ENCODE results near the gene MCM8.

Gene MCM8

DNA sequence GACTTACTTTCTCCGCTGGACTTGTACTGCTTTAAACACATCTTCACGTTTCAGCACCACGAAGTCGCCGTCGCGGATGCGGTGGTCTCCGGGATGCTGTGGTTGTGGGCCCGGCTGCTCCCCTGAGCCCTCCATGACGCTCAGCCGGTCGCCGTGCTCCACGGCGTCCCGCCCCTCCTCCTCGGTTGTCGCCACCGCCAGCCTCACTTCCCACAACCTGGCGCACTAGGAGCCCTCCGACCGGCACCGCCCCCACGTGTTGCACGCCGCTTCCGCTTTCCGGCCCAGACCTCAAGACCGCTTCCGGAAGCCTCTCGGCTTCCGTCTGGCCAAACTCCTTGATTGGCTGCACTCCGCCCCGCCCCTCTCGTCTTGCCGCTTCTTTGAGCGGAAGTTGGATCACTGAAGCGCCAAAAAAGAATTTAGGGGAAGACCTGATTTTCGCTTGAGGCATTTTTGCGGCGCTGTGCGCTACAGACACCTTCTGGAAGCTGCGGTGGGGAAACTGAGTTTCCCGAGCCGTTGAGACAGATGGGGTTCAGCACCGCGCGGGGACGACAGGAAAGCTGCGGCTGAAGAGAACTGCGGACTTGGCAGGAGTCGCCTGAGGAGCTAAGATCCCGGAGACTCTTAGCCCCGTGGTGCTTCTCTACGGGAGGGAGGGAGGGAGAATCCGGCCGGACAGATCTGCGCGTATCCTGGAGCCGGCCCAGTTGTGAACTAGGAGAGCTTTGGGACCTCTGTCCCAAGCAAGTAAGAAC lies at the start of gene MCM8, which contains the start of gene TRMT6:
TSS of gene MCM8 (plus strand) at position 382 of the 761 bp plus-strand sequence. CDS start 1,364 bp downstream, outside the sequence.
TSS of gene TRMT6 (minus strand) at position 263 of the 761 bp plus-strand sequence. CDS start at position 135, 128 bp downstream.
- Histone ChIP-seq H3K36me3 (peaks cover 44% of the 10 kb centered on the region), H3K27ac (peak within 1 kb of the TSS; percentile 92), H3K4me3 (ENCODE audit: low read depth, low read length) (peak within 1 kb of the TSS; percentile 96), H3K27me3 (ENCODE audit: insufficient read depth, low read depth, severe bottlenecking) (no peaks in the 10 kb centered on the region), H3K9me3 (ENCODE audit: severe bottlenecking) (no peaks in the 10 kb centered on the region)
- peak; percentile 97 for DNase-seq
- TF ChIP-seq, protein P1, sequence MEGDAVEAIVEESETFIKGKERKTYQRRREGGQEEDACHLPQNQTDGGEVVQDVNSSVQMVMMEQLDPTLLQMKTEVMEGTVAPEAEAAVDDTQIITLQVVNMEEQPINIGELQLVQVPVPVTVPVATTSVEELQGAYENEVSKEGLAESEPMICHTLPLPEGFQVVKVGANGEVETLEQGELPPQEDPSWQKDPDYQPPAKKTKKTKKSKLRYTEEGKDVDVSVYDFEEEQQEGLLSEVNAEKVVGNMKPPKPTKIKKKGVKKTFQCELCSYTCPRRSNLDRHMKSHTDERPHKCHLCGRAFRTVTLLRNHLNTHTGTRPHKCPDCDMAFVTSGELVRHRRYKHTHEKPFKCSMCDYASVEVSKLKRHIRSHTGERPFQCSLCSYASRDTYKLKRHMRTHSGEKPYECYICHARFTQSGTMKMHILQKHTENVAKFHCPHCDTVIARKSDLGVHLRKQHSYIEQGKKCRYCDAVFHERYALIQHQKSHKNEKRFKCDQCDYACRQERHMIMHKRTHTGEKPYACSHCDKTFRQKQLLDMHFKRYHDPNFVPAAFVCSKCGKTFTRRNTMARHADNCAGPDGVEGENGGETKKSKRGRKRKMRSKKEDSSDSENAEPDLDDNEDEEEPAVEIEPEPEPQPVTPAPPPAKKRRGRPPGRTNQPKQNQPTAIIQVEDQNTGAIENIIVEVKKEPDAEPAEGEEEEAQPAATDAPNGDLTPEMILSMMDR (IDR thresholded peaks at IDR 0.05; ENCODE audit: low read depth, low read length): no peak

DNA sequence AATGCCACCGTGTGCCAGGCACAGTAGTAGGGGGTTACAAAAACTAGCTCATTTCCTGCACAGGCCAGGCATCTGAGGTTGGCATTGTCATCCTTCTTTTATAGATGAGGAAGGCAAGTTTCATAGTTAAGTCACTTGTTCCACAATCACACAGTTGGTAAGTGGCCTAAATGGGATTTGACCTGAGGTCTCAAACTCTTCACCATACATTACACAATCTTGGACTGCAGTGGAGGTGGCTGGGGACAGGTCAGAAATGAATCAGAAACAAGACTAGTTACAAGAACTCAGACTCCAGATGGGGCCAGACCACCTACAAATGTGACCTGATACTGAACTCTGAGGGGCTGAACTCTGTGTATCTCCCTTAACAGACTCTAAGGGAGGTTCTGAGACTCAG lies 49.5 kb upstream of the MCM8 start:
- no peaks in the 10 kb centered on the region for H3K36me3 ChIP-seq
- no peaks in the 10 kb centered on the region for H3K27me3 ChIP-seq (ENCODE audit: insufficient read depth, low read depth, severe bottlenecking)
- DNase-seq: no peak
- no peak overlapping the region for H3K4me3 ChIP-seq (ENCODE audit: low read depth, low read length)
- no peaks in the 10 kb centered on the region for H3K9me3 ChIP-seq (ENCODE audit: severe bottlenecking)
- TF ChIP-seq, protein P1 (IDR thresholded peaks at IDR 0.05; ENCODE audit: low read depth, low read length): no peak
- H3K27ac ChIP-seq: no peak overlapping the region

DNA sequence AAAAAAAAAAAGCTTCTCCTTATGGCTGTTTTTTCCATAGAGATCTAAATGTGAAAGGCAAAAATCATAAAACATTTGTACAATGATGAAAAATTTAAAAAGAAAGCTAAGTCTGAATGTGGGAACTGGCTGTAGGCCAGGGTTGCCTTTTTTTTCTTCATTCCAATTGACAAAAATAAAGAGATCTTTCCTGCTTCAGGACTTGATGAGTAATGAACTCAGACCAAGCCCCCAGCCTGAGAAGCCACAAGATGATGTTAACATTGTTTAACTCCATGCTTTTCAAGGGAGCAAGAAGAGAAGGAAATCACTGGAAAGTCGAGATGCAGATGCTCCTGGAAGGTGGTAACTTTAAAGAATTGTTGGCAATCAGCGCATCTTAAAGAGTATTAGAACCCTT lies 41.5 kb upstream of the MCM8 start:
- Histone ChIP-seq H3K36me3 (no peaks in the 10 kb centered on the region; the same call in 1 of the 2 replicates), H3K4me3 (ENCODE audit: low read depth, low read length) (no peak overlapping the region), H3K27me3 (ENCODE audit: insufficient read depth, low read depth, severe bottlenecking) (no peaks in the 10 kb centered on the region), H3K27ac (no peak overlapping the region), H3K9me3 (ENCODE audit: severe bottlenecking) (no peaks in the 10 kb centered on the region)
- DNase-seq: no peak
- TF ChIP-seq, protein P1 (IDR thresholded peaks at IDR 0.05; ENCODE audit: low read depth, low read length): no peak

DNA sequence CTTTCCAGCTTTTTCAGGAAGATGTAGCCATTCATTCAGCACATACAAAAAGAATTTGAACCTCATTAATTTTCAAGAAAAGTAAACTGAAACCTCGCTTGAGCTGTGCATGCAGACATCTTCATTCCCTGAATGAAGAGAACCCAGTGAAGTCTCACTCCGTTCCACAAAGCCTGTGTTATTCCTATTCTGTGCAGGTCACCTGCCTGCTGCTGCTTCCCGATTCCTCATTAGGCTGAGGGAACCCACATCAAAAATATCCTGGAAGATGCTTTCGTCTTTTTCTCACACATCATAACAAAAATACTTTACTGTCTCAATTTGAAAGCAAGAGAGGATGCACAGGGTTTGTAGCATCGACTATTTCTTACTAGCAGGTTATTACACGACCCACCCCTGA lies 40.3 kb upstream of the MCM8 start:
- Histone ChIP-seq H3K27me3 (ENCODE audit: insufficient read depth, low read depth, severe bottlenecking) (no peaks in the 10 kb centered on the region), H3K9me3 (ENCODE audit: severe bottlenecking) (no peaks in the 10 kb centered on the region), H3K27ac (no peak overlapping the region), H3K4me3 (ENCODE audit: low read depth, low read length) (no peak overlapping the region), H3K36me3 (no peaks in the 10 kb centered on the region; the same call in 1 of the 2 replicates)
- TF ChIP-seq, protein P1 (IDR thresholded peaks at IDR 0.05; ENCODE audit: low read depth, low read length): no peak
- DNase-seq: no peak

DNA sequence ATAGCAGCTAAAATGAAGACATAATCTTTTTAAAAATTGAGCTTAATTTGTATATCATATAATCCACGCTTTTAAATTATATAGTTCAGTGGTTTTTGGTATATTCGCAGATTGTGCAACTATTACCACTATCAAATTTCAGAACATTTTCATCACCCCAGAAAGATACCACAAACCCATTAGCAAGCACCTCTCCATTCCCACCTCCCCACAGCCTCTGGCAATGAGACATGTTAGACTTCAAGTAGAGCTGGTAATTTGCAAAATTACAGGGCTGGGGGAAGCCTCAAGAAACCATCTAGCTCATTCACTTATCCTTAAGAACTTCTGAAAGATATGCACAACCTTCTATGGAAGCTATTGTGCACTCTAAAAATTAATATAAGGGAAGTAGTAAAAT lies 37.3 kb upstream of the MCM8 start:
- Histone ChIP-seq H3K36me3 (peaks cover 15% of the 10 kb centered on the region), H3K4me3 (ENCODE audit: low read depth, low read length) (no peak overlapping the region), H3K9me3 (ENCODE audit: severe bottlenecking) (no peaks in the 10 kb centered on the region), H3K27ac (no peak overlapping the region), H3K27me3 (ENCODE audit: insufficient read depth, low read depth, severe bottlenecking) (no peaks in the 10 kb centered on the region)
- TF ChIP-seq, protein P1 (IDR thresholded peaks at IDR 0.05; ENCODE audit: low read depth, low read length): no peak
- no peak for DNase-seq

Data from WERI-Rb-1 (cell line).